Gastroesophageal sphincter (tissue), 3 donors: ENCODE data around the gene CD9.

Experiments used
- EP300 ChIP-seq: sonication (generic); formaldehyde crosslinking; IDR thresholded peaks from one replicate; pipeline ENCODE4 v1.6.1; 2017; ENCODE audit warnings: antibody characterized with exemption, mild to moderate bottlenecking
- POLR2A ChIP-seq, 2 donors: fragments of 450-650 bp; IDR thresholded peaks; one replicate each; pipeline ENCODE4 v1.6.1; 2017; ENCODE audit warnings: antibody characterized with exemption in 2 of 2, mild to moderate bottlenecking in 2 of 2, moderate library complexity in 1 of 2
- TF ChIP-seq, protein P1 (sequence below), 4 experiments: fragments of 200-600 bp in 2 of 4; fragments of 450-650 bp in 2 of 4; sonication (generic) in 1 of 4; IDR thresholded peaks; one replicate each; pipeline ENCODE4 v1.5.1; 2017 to 2019; ENCODE audit warnings: antibody characterized with exemption in 4 of 4, mild to moderate bottlenecking in 2 of 4, moderate library complexity in 2 of 4

DNA sequence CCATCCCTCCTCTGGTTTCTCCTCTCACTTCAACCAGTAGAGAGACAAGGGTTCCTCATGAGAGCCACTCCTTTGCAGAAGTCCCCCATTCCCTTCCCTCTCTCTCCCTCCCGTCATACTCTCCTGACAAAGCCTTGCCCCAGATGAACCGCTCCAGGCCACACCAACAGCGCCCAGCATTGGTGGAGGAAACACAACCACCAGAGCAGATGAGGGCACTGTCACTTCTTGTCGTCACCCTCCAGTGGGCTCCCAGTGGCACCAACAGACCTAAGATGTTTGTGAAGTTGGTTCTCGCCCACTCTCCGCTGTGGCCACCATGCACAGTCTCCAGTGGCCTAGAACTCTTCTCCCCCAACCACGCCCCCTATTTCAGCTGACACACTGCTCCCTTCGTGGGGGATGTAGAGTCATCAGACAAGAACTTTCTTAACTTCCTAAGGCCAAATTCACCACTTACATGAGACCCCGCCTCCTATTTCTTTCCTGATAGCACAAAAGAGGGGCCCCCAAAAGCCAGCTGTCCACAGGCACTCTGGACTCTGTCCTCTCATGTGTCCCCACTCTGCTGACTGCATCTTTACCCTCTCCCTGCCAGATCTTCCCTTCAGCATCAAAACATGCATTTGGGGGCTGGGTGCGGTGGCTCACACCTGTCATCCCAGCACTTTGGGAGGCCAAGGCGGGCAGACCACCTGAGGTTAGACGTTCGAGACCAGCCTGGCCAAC lies 81.0 kb downstream of the CD9 start:
- TF ChIP-seq POLR2A (IDR thresholded peaks at IDR 0.05) (no peak), EP300 (no peak)
- TF ChIP-seq, protein P1, sequence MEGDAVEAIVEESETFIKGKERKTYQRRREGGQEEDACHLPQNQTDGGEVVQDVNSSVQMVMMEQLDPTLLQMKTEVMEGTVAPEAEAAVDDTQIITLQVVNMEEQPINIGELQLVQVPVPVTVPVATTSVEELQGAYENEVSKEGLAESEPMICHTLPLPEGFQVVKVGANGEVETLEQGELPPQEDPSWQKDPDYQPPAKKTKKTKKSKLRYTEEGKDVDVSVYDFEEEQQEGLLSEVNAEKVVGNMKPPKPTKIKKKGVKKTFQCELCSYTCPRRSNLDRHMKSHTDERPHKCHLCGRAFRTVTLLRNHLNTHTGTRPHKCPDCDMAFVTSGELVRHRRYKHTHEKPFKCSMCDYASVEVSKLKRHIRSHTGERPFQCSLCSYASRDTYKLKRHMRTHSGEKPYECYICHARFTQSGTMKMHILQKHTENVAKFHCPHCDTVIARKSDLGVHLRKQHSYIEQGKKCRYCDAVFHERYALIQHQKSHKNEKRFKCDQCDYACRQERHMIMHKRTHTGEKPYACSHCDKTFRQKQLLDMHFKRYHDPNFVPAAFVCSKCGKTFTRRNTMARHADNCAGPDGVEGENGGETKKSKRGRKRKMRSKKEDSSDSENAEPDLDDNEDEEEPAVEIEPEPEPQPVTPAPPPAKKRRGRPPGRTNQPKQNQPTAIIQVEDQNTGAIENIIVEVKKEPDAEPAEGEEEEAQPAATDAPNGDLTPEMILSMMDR (IDR thresholded peaks at IDR 0.05) = no peak
